ENCODE measurements around the gene ADAMTS10.

The ADAMTS10 gene

GRCh38 chr19:8539621-8540149 is 70.8 kb downstream of the ADAMTS10 start:
- Histone ChIP-seq H3K36me3 (ENCODE audit: insufficient read depth, low read length) (no peaks in the 10 kb centered on the region; the same call in 1 of the 2 replicates), H3K9me3 (ENCODE audit: control insufficient read depth, insufficient read depth, low read length) (no peaks in the 10 kb centered on the region), H3K4me1 (ENCODE audit: insufficient read depth, low read length) (no peaks in the 10 kb centered on the region), H3K9ac (ENCODE audit: low read depth, low read length) (no peak overlapping the region)

- no peak overlapping the region for H3K9ac ChIP-seq (ENCODE audit: low read depth, low read length)
- no peaks in the 10 kb centered on the region; the same call in 1 of the 2 replicates for H3K36me3 ChIP-seq (ENCODE audit: insufficient read depth, low read length)
- no peaks in the 10 kb centered on the region for H3K4me1 ChIP-seq (ENCODE audit: insufficient read depth, low read length)
- no peaks in the 10 kb centered on the region for H3K9me3 ChIP-seq (ENCODE audit: control insufficient read depth, insufficient read depth, low read length)
Observed at GRCh38 chr19:8537099-8537498, 73.4 kb downstream of the ADAMTS10 start.

GRCh38 chr19:8536282-8536681 is 74.2 kb downstream of the ADAMTS10 start:
- Histone ChIP-seq H3K4me1 (ENCODE audit: insufficient read depth, low read length) (no peaks in the 10 kb centered on the region), H3K9ac (ENCODE audit: low read depth, low read length) (no peak overlapping the region), H3K36me3 (ENCODE audit: insufficient read depth, low read length) (no peaks in the 10 kb centered on the region; the same call in 1 of the 2 replicates), H3K9me3 (ENCODE audit: control insufficient read depth, insufficient read depth, low read length) (no peaks in the 10 kb centered on the region)

GRCh38 chr19:8532225-8532624 is 78.3 kb downstream of the ADAMTS10 start:
- no peak overlapping the region for H3K9ac ChIP-seq (ENCODE audit: low read depth, low read length)
- H3K36me3 ChIP-seq (ENCODE audit: insufficient read depth, low read length), result no peaks in the 10 kb centered on the region; the same call in 1 of the 2 replicates
- no peaks in the 10 kb centered on the region for H3K4me1 ChIP-seq (ENCODE audit: insufficient read depth, low read length)
- H3K9me3 ChIP-seq (ENCODE audit: control insufficient read depth, insufficient read depth, low read length), result no peaks in the 10 kb centered on the region

GRCh38 chr19:8531470-8531869 is 79.0 kb downstream of the ADAMTS10 start:
- H3K9me3 ChIP-seq (ENCODE audit: control insufficient read depth, insufficient read depth, low read length), result no peaks in the 10 kb centered on the region
- H3K36me3 ChIP-seq (ENCODE audit: insufficient read depth, low read length), result no peaks in the 10 kb centered on the region; the same call in 1 of the 2 replicates
- H3K4me1 ChIP-seq (ENCODE audit: insufficient read depth, low read length), result no peaks in the 10 kb centered on the region

More at GRCh38 chr19:8531470-8531869, 79.0 kb downstream of the ADAMTS10 start:
- no peak overlapping the region for H3K9ac ChIP-seq (ENCODE audit: low read depth, low read length)
